Bronchial epithelial cell (primary cell): Measurements from ENCODE around the gene RAB24. TPM values are rescaled to one million over a fixed set of nuclear protein-coding genes. Genes with fewer than 3 reads are reported as not detected.

ENCODE experiments used
- DNase-seq: peaks from one replicate; pipeline ENCODE4 v3.0.0-alpha.2; 2010; ENCODE audit warnings: low read depth
- FAIRE-seq: peaks from 2 replicates; lab custom pipeline; 2011; peaks lifted over from hg19 to GRCh38; lab: Jason Lieb, UNC
- H3K27me3 ChIP-seq: 2 replicates; pipeline ENCODE4 v1.5.1; 2011; ENCODE audit warnings: low read length; ENCODE audit not compliant: control insufficient read depth, insufficient read depth
- H3K36me3 ChIP-seq: 2 replicates; pipeline ENCODE4 v1.5.1; 2011; ENCODE audit warnings: low read length; ENCODE audit not compliant: control insufficient read depth, insufficient read depth
- H3K4me3 ChIP-seq: 2 replicates; pipeline ENCODE4 v1.5.1; 2011; ENCODE audit warnings: mild to moderate bottlenecking, low read depth, low read length, control low read depth
- CTCF ChIP-seq: IDR thresholded peaks from 2 replicates; pipeline ENCODE4 v1.5.1; 2011; ENCODE audit warnings: mild to moderate bottlenecking, moderate library complexity, low read length, control low read depth, inconsistent platforms; ENCODE audit not compliant: insufficient read depth, severe bottlenecking
- total RNA-seq: library from RNA; depleted of rRNA; stranded (reverse); fragments of >200 nt; gene quantifications from 2 replicates; pipeline ENCODE4 v1.2.1, GENCODE V29; 2014

The RAB24 gene
- total RNA-seq, 1 donor from 2014 or later, result 16.6 TPM

GRCh38 chr5:177339107-177339638 lies 35.7 kb upstream of the RAB24 start:
- no peak overlapping the region for H3K4me3 ChIP-seq
- H3K27me3 ChIP-seq, result no peaks in the 10 kb centered on the region
- peaks cover 31% of the 10 kb centered on the region for H3K36me3 ChIP-seq
- TF ChIP-seq CTCF, result no peak
- DNase-seq, result no peak
- FAIRE-seq, result no peak

GRCh38 chr5:177338251-177339106 lies 35.0 kb upstream of the RAB24 start:
- Histone ChIP-seq H3K27me3 (no peaks in the 10 kb centered on the region), H3K36me3 (peaks cover 37% of the 10 kb centered on the region), H3K4me3 (no peak overlapping the region)
- FAIRE-seq (no peak), DNase-seq (no peak)
- TF ChIP-seq CTCF, result no peak

- TF ChIP-seq CTCF, result no peak
- peaks cover 42% of the 10 kb centered on the region for H3K36me3 ChIP-seq
- DNase-seq (no peak), FAIRE-seq (no peak)
- no peaks in the 10 kb centered on the region for H3K27me3 ChIP-seq
- no peak overlapping the region for H3K4me3 ChIP-seq
Observed at GRCh38 chr5:177336603-177337494, 33.3 kb upstream of the RAB24 start.

GRCh38 chr5:177336112-177336511 lies 32.6 kb upstream of the RAB24 start:
- FAIRE-seq (no peak), DNase-seq (no peak)
- Histone ChIP-seq H3K36me3 (peaks cover 46% of the 10 kb centered on the region), H3K4me3 (no peak overlapping the region), H3K27me3 (no peaks in the 10 kb centered on the region)
- TF ChIP-seq CTCF, result peak; percentile 63

GRCh38 chr5:177335701-177336065 lies 32.2 kb upstream of the RAB24 start:
- H3K27me3 ChIP-seq, result no peaks in the 10 kb centered on the region
- no peak for TF ChIP-seq CTCF
- no peak overlapping the region for H3K4me3 ChIP-seq
- H3K36me3 ChIP-seq, result peaks cover 49% of the 10 kb centered on the region
- no peak for FAIRE-seq
- DNase-seq, result no peak
